Stimulated activated CD8-positive, alpha-beta memory T cell treated with anti-CD3 and anti-CD28 coated beads, Interleukin-2, amount 100 ng/mL, for 1 hour (primary cell): ENCODE data around the gene PPP1CC.
"Not testable (repeated sequence)": the region's sequence is repeated elsewhere in the genome, so short reads cannot be mapped to it uniquely, and the experiment has no call there.

ENCODE experiments used
- DNase-seq, 2 donors: peaks; one replicate each; pipeline ENCODE4 v3.0.0-alpha.2; 2020; ENCODE audit warnings: low read depth in 2 of 2

PPP1CC gene

GRCh38 chr12:110742718-110743570, at the start of gene PPP1CC:
PPP1CC (minus strand) TSS chr12:110742891; CDS start chr12:110742707, 184 bp downstream.
- peak; percentile 82 to 85 for DNase-seq

- no peak for DNase-seq
Measured at GRCh38 chr12:110791589-110791988, 48.9 kb upstream of the PPP1CC start.

- DNase-seq, result no peak
Measured at GRCh38 chr12:110790301-110790700, 47.6 kb upstream of the PPP1CC start.

GRCh38 chr12:110786012-110786411, 43.3 kb upstream of the PPP1CC start:
- no peak for DNase-seq

GRCh38 chr12:110785240-110785639, 42.5 kb upstream of the PPP1CC start:
- no peak for DNase-seq

- no peak for DNase-seq
Measured at GRCh38 chr12:110782922-110783321, 40.2 kb upstream of the PPP1CC start.

- no peak for DNase-seq
Measured at GRCh38 chr12:110782094-110782493, 39.4 kb upstream of the PPP1CC start.

- DNase-seq, result no peak
Measured at GRCh38 chr12:110780448-110780847, 37.8 kb upstream of the PPP1CC start.

GRCh38 chr12:110778833-110779577, 36.3 kb upstream of the PPP1CC start:
- DNase-seq, result no peak

- no peak for DNase-seq
Measured at GRCh38 chr12:110776410-110776809, 33.7 kb upstream of the PPP1CC start.

GRCh38 chr12:110775997-110776396, 33.3 kb upstream of the PPP1CC start:
- no peak for DNase-seq

GRCh38 chr12:110774824-110775223, 32.1 kb upstream of the PPP1CC start:
- DNase-seq, result no peak

- DNase-seq, result no peak
Measured at GRCh38 chr12:110768960-110769359, 26.3 kb upstream of the PPP1CC start.

GRCh38 chr12:110767863-110768262, 25.2 kb upstream of the PPP1CC start:
- DNase-seq, result no peak

- no peak for DNase-seq
Measured at GRCh38 chr12:110766311-110767154, 23.8 kb upstream of the PPP1CC start.

GRCh38 chr12:110765572-110765971, 22.9 kb upstream of the PPP1CC start:
- DNase-seq, result not testable (repeated sequence)

- DNase-seq, result no peak
Measured at GRCh38 chr12:110765111-110765510, 22.4 kb upstream of the PPP1CC start.

GRCh38 chr12:110763583-110763982, 20.9 kb upstream of the PPP1CC start:
- DNase-seq, result no peak

GRCh38 chr12:110762891-110763290, 20.2 kb upstream of the PPP1CC start:
- no peak for DNase-seq

GRCh38 chr12:110760204-110760609, 17.5 kb upstream of the PPP1CC start:
- DNase-seq, result no peak

GRCh38 chr12:110758922-110759321, 16.2 kb upstream of the PPP1CC start:
- DNase-seq, result no peak

- no peak for DNase-seq
Measured at GRCh38 chr12:110756611-110757010, 13.9 kb upstream of the PPP1CC start.
